Measurements from ENCODE around the gene TPGS1. TPM values are rescaled to one million over a fixed set of nuclear protein-coding genes. Genes with fewer than 3 reads are reported as not detected.

TPGS1 gene
- total RNA-seq (10 to 100 TPM; 12.2 to 31.7 TPM), polyA plus RNA-seq (10 to 100 TPM; 19.4 to 32.7 TPM)
- long read RNA-seq, donor 1, transcript TPGS1-201 (2 exons, 1,114 nt), result major isoform, 16 of 17 reads
- long read RNA-seq, donor 1, partial matches to known transcripts, result 0 of 17 reads
- long read RNA-seq, donor 1, other reads (novel, unspliced or antisense), result 0 of 17 reads
- long read RNA-seq, donor 2, transcript TPGS1-201 (2 exons, 1,114 nt), result major isoform, 5 of 6 reads
- long read RNA-seq, donor 2, partial matches to known transcripts, result 0 of 6 reads
- long read RNA-seq, donor 2, other reads (novel, unspliced or antisense), result 0 of 6 reads
- long read RNA-seq, donor 3, transcript TPGS1-201 (2 exons, 1,114 nt), result major isoform, 9 of 9 reads
- long read RNA-seq, donor 3, partial matches to known transcripts, result 0 of 9 reads
- long read RNA-seq, donor 3, other reads (novel, unspliced or antisense), result 0 of 9 reads
- long read RNA-seq, donor 4, partial matches to known transcripts, result 0 of 6 reads
- long read RNA-seq, donor 4, other reads (novel, unspliced or antisense), result 0 of 6 reads
- long read RNA-seq, donor 5, transcript TPGS1-201 (2 exons, 1,114 nt), result major isoform, 15 of 16 reads
- long read RNA-seq, donor 5, partial matches to known transcripts, result 0 of 16 reads
- long read RNA-seq, donor 5, other reads (novel, unspliced or antisense), result 0 of 16 reads

GRCh38 chr19:507286-508203 lies at the start of gene TPGS1:
Gene TPGS1 (plus strand): TSS chr19:507497. CDS start chr19:507507, 10 bp downstream.
- Histone ChIP-seq H3K36me3 (ENCODE audit: control insufficient read depth in 4 of 4, insufficient read depth in 4 of 4, low read length in 4 of 4) (peaks cover 0 to 6% (median 2%) of the 10 kb centered on the region in 4 donors), H3K9me3 (ENCODE audit: control insufficient read depth in 4 of 4, insufficient read depth in 3 of 4, low read length in 3 of 4) (no peaks in the 10 kb centered on the region), H3K4me1 (ENCODE audit: control insufficient read depth in 5 of 5, insufficient read depth in 5 of 5, low read length in 5 of 5) (peaks cover 0 to 21% (median 5%) of the 10 kb centered on the region in 5 donors), H3K9ac (ENCODE audit: insufficient read depth in 1 of 2, low read length in 2 of 2) (peak within 1 kb of the TSS; percentile 63 to 66), H3K27me3 (ENCODE audit: control insufficient read depth in 3 of 3, insufficient read depth in 3 of 3, low read length in 2 of 3) (no peaks in the 10 kb centered on the region), H3K27ac (ENCODE audit: low read depth in 1 of 2, low read length in 1 of 2) (peak within 1 kb of the TSS; percentile 92 to 98), H3K4me3 (peak within 1 kb of the TSS; percentile 84)
- peak; percentile 76 to 82 (median 77) for DNase-seq
- TF ChIP-seq, protein P1, sequence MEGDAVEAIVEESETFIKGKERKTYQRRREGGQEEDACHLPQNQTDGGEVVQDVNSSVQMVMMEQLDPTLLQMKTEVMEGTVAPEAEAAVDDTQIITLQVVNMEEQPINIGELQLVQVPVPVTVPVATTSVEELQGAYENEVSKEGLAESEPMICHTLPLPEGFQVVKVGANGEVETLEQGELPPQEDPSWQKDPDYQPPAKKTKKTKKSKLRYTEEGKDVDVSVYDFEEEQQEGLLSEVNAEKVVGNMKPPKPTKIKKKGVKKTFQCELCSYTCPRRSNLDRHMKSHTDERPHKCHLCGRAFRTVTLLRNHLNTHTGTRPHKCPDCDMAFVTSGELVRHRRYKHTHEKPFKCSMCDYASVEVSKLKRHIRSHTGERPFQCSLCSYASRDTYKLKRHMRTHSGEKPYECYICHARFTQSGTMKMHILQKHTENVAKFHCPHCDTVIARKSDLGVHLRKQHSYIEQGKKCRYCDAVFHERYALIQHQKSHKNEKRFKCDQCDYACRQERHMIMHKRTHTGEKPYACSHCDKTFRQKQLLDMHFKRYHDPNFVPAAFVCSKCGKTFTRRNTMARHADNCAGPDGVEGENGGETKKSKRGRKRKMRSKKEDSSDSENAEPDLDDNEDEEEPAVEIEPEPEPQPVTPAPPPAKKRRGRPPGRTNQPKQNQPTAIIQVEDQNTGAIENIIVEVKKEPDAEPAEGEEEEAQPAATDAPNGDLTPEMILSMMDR (IDR thresholded peaks at IDR 0.05; ENCODE audit: control extremely low read depth, extremely low read depth), result no peak
- peak; percentile 87 for ATAC-seq (ENCODE audit: insufficient read depth, low FRiP score)
- WGBS, 2 donors, result 1 to 2% methylated on average over 70 to 81 of the region's 81 CpGs

- H3K36me3 ChIP-seq (ENCODE audit: control insufficient read depth in 4 of 4, insufficient read depth in 4 of 4, low read length in 4 of 4), result no peaks in the 10 kb centered on the region
- TF ChIP-seq, protein P1 (IDR thresholded peaks at IDR 0.05; ENCODE audit: control extremely low read depth, extremely low read depth), result no peak
- peaks cover 0 to 11% (median 7%) of the 10 kb centered on the region in 3 donors for H3K27me3 ChIP-seq (ENCODE audit: control insufficient read depth in 3 of 3, insufficient read depth in 3 of 3, low read length in 2 of 3)
- no peak overlapping the region for H3K9ac ChIP-seq (ENCODE audit: insufficient read depth in 1 of 2, low read length in 2 of 2)
- H3K9me3 ChIP-seq (ENCODE audit: control insufficient read depth in 4 of 4, insufficient read depth in 3 of 4, low read length in 3 of 4), result no peaks in the 10 kb centered on the region
- no peak overlapping the region for H3K27ac ChIP-seq (ENCODE audit: low read depth in 1 of 2, low read length in 1 of 2)
- H3K4me1 ChIP-seq (ENCODE audit: control insufficient read depth in 5 of 5, insufficient read depth in 5 of 5, low read length in 5 of 5), result peaks cover 0 to 7% (median 0%) of the 10 kb centered on the region in 5 donors
- ATAC-seq (ENCODE audit: insufficient read depth, low FRiP score), result no peak
- DNase-seq, result no peak
- no peak overlapping the region for H3K4me3 ChIP-seq
- 93 to 97% methylated on average over 30 of the region's 30 CpGs for WGBS, 2 donors
Measured at GRCh38 chr19:457636-458035, 49.7 kb upstream of the TPGS1 start.

DNA sequence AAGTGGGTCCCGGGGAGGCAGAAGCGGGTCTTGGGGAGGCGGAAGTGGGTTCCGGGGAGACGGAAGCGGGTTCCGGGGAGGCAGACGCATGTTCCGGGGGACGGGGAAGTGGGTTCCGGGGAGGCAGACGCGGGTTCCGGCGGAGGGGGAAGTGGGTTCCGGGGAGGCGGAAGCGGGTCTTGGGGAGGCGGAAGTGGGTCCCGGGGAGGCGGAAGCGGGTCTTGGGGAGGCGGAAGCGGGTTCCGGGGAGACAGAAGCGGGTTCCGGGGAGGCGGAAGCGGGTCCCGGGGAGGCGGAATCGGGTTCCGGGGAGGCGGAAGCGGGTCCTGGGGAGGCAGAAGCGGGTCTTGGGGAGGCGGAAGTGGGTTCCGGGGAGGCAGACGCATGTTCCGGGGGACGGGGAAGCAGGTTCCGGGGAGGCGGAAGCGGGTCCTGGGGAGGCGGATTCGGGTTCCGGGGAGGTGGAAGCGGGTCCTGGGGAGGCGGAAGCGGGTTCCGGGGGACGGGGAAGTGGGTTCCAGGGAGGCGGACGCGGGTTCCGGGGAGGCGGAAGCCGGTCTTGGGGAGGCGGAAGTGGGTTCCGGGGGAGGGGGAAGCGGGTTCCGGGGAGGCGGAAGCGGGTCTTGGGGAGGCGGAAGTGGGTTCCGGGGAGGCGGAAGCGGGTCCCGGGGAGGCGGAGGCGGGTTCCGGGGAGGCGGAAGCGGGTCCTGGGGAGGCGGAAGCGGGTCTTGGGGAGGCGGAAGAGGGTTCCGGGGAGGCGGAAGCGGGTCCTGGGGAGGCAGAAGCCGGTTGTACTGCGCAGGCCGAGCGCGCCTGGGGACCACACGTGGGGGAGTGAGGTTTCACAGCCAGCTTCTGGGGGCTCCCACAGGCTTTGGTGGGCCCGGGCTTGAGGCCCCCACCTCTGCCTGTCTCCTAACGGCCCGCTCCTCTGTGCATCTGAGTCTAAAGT lies 48.9 kb upstream of the TPGS1 start:
- DNase-seq, result no peak
- 93 to 97% methylated on average over 89 of the region's 89 CpGs for WGBS, 2 donors
- H3K9ac ChIP-seq (ENCODE audit: insufficient read depth in 1 of 2, low read length in 2 of 2), result no peak overlapping the region
- no peaks in the 10 kb centered on the region for H3K9me3 ChIP-seq (ENCODE audit: control insufficient read depth in 4 of 4, insufficient read depth in 3 of 4, low read length in 3 of 4)
- ATAC-seq (ENCODE audit: insufficient read depth, low FRiP score), result no peak
- TF ChIP-seq, protein P1 (IDR thresholded peaks at IDR 0.05; ENCODE audit: control extremely low read depth, extremely low read depth), result no peak
- no peak overlapping the region for H3K27ac ChIP-seq (ENCODE audit: low read depth in 1 of 2, low read length in 1 of 2)
- H3K36me3 ChIP-seq (ENCODE audit: control insufficient read depth in 4 of 4, insufficient read depth in 4 of 4, low read length in 4 of 4), result no peaks in the 10 kb centered on the region
- H3K4me1 ChIP-seq (ENCODE audit: control insufficient read depth in 5 of 5, insufficient read depth in 5 of 5, low read length in 5 of 5), result peaks cover 0 to 7% (median 0%) of the 10 kb centered on the region in 5 donors
- peaks cover 0 to 12% (median 8%) of the 10 kb centered on the region in 3 donors for H3K27me3 ChIP-seq (ENCODE audit: control insufficient read depth in 3 of 3, insufficient read depth in 3 of 3, low read length in 2 of 3)
- no peak overlapping the region for H3K4me3 ChIP-seq
